DOHH2 (cell line): Measurements from ENCODE around the gene CD164L2.

Experiments used
- H3F3A ChIP-seq: fragments of 200-600 bp; sonication (generic), shearing (Covaris generic); 2 replicates; pipeline ENCODE4 v1.6.0; 2016; ENCODE audit warnings: antibody characterized with exemption, mild to moderate bottlenecking; ENCODE audit not compliant: control insufficient read depth, insufficient read depth
- H3K27ac ChIP-seq: fragments of 200-600 bp; sonication (generic); 2 replicates; pipeline ENCODE4 v1.5.1; 2014; ENCODE audit warnings: low read depth, mild to moderate bottlenecking, low read length, moderate library complexity
- H3K27me3 ChIP-seq: fragments of 200-600 bp; sonication (generic); 2 replicates; pipeline ENCODE4 v1.6.1; 2014; ENCODE audit warnings: mild to moderate bottlenecking, low read length, mixed read lengths; ENCODE audit not compliant: control insufficient read depth
- H3K36me3 ChIP-seq: fragments of 200-600 bp; sonication (generic); 2 replicates; pipeline ENCODE4 v1.6.1; 2014; ENCODE audit warnings: mild to moderate bottlenecking, low read length, moderate library complexity, mixed read lengths; ENCODE audit not compliant: control insufficient read depth
- H3K4me1 ChIP-seq: fragments of 200-600 bp; sonication (generic); 2 replicates; pipeline ENCODE4 v1.6.1; 2014; ENCODE audit warnings: mild to moderate bottlenecking, low read length, mixed read lengths; ENCODE audit not compliant: control insufficient read depth
- H3K4me2 ChIP-seq: fragments of 200-600 bp; sonication (generic); 2 replicates; pipeline ENCODE4 v1.6.0; 2014; ENCODE audit warnings: mild to moderate bottlenecking, low read length, moderate library complexity
- H3K4me3 ChIP-seq: fragments of 200-600 bp; sonication (generic); 2 replicates; pipeline ENCODE4 v1.5.1; 2014; ENCODE audit warnings: mild to moderate bottlenecking, low read length, mixed read lengths
- H3K79me2 ChIP-seq: fragments of 200-600 bp; sonication (generic); 2 replicates; pipeline ENCODE4 v1.6.1; 2014; ENCODE audit warnings: mild to moderate bottlenecking, low read length, mixed read lengths; ENCODE audit not compliant: control insufficient read depth
- H3K9me2 ChIP-seq: fragments of 200-600 bp; sonication (generic); replicated peaks from 2 replicates; pipeline ENCODE4 v1.6.1; 2014; ENCODE audit warnings: mild to moderate bottlenecking, low read length, mixed read lengths; ENCODE audit not compliant: control insufficient read depth
- H3K9me3 ChIP-seq: fragments of 200-600 bp; sonication (generic); 2 replicates; pipeline ENCODE4 v1.6.1; 2014; ENCODE audit warnings: antibody characterized with exemption, low read length, mixed read lengths; ENCODE audit not compliant: control insufficient read depth, insufficient read depth
- H4K20me1 ChIP-seq: fragments of 200-600 bp; sonication (generic); 2 replicates; pipeline ENCODE4 v1.6.0; 2014; ENCODE audit warnings: low read depth, mild to moderate bottlenecking, antibody characterized with exemption, low read length, moderate library complexity; ENCODE audit not compliant: control insufficient read depth, insufficient read depth
- CTCF ChIP-seq: fragments of 200-600 bp; sonication (generic); IDR thresholded peaks from one replicate; pipeline ENCODE4 v1.5.1; 2014; ENCODE audit warnings: antibody characterized with exemption, mild to moderate bottlenecking, low read depth, low read length; ENCODE audit not compliant: poor library complexity, severe bottlenecking
- EZH2phosphoT487 ChIP-seq: fragments of 200-600 bp; sonication (generic); IDR thresholded peaks from 2 replicates; pipeline ENCODE4 v1.6.1; 2017; ENCODE audit warnings: borderline replicate concordance, mild to moderate bottlenecking, antibody characterized with exemption, low read length, moderate library complexity, mixed read lengths

The CD164L2 gene

DNA sequence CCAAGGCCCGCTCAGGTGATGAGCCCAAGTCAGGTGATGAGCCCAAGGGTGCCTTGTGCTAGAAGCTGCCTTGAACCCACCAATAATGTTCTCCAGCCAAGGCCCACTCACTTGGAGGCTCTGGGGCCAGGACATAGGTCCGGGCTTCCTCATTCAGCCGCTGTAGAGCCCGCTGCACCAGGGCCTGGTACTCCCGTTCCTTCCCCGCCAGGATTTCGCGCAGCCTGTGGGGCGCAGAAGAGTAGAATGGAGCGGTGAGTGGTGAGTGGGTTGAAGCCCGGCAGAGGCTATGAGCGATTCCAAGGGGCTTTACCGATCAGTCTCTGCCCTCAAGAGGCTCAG lies 26.9 kb downstream of the CD164L2 start:
- H3F3A ChIP-seq: no peaks in the 10 kb centered on the region
- no peak overlapping the region for H3K4me3 ChIP-seq
- H3K36me3 ChIP-seq: no peaks in the 10 kb centered on the region
- peaks cover 25% of the 10 kb centered on the region for H3K4me1 ChIP-seq
- H3K9me2 ChIP-seq: no peaks in the 10 kb centered on the region
- H4K20me1 ChIP-seq: no peaks in the 10 kb centered on the region
- TF ChIP-seq EZH2phosphoT487: no peak
- no peak for TF ChIP-seq CTCF
- no peaks in the 10 kb centered on the region for H3K9me3 ChIP-seq
- H3K4me2 ChIP-seq: no peak overlapping the region
- no peak overlapping the region for H3K27ac ChIP-seq
- no peaks in the 10 kb centered on the region for H3K79me2 ChIP-seq
- H3K27me3 ChIP-seq: peaks cover 29% of the 10 kb centered on the region

- Histone ChIP-seq H3K27me3 (peaks cover 24% of the 10 kb centered on the region), H3K36me3 (no peaks in the 10 kb centered on the region), H3K4me1 (peaks cover 20% of the 10 kb centered on the region), H3F3A (no peaks in the 10 kb centered on the region), H3K9me3 (no peaks in the 10 kb centered on the region), H3K4me2 (no peak overlapping the region), H3K4me3 (no peak overlapping the region), H3K27ac (no peak overlapping the region), H3K9me2 (no peaks in the 10 kb centered on the region), H4K20me1 (no peaks in the 10 kb centered on the region), H3K79me2 (no peaks in the 10 kb centered on the region)
- TF ChIP-seq EZH2phosphoT487 (no peak), CTCF (no peak)
Measured at GRCh38 chr1:27355683-27356082, 27.4 kb downstream of the CD164L2 start.

GRCh38 chr1:27353629-27354028 lies 29.5 kb downstream of the CD164L2 start:
- peaks cover 6% of the 10 kb centered on the region; the same call in 1 of the 2 replicates for H3K27me3 ChIP-seq
- no peak overlapping the region for H3K27ac ChIP-seq
- H3K9me2 ChIP-seq: no peaks in the 10 kb centered on the region
- H3K36me3 ChIP-seq: no peaks in the 10 kb centered on the region
- no peaks in the 10 kb centered on the region for H3K9me3 ChIP-seq
- H3K79me2 ChIP-seq: no peaks in the 10 kb centered on the region
- no peak overlapping the region for H3K4me3 ChIP-seq
- no peak overlapping the region for H3K4me2 ChIP-seq
- no peak for TF ChIP-seq EZH2phosphoT487
- TF ChIP-seq CTCF: no peak
- no peaks in the 10 kb centered on the region for H4K20me1 ChIP-seq
- H3K4me1 ChIP-seq: peaks cover 10% of the 10 kb centered on the region
- no peaks in the 10 kb centered on the region for H3F3A ChIP-seq

DNA sequence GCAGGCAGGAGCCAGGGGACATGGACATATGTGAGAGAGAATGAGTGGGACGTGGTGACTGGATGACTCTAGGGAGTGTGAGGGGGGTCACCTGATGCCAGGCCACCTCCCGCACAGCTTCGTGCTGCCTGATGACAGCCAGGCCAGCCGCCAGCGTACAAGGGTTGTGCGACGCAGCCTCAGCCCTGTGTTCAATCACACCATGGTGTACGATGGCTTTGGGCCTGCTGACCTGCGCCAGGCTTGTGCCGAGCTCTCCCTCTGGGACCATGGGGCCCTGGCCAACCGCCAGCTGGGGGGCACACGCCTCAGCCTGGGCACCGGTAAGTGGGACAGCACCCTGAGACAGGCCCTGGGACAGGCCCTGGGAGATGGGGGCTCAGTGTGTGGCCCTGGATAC lies 30.0 kb downstream of the CD164L2 start:
- no peak overlapping the region for H3K27ac ChIP-seq
- TF ChIP-seq EZH2phosphoT487 (no peak), CTCF (no peak)
- no peaks in the 10 kb centered on the region for H3K36me3 ChIP-seq
- H3K79me2 ChIP-seq: no peaks in the 10 kb centered on the region
- H3K4me2 ChIP-seq: no peak overlapping the region
- peaks cover 3% of the 10 kb centered on the region; the same call in 1 of the 2 replicates for H3K27me3 ChIP-seq
- H3K9me3 ChIP-seq: no peaks in the 10 kb centered on the region
- no peaks in the 10 kb centered on the region for H4K20me1 ChIP-seq
- no peaks in the 10 kb centered on the region for H3F3A ChIP-seq
- no peak overlapping the region for H3K4me3 ChIP-seq
- no peaks in the 10 kb centered on the region for H3K9me2 ChIP-seq
- H3K4me1 ChIP-seq: peaks cover 10% of the 10 kb centered on the region
